Pancreas (tissue), 10 donors: ENCODE data around the gene NMNAT3. TPM values are rescaled to one million over a fixed set of nuclear protein-coding genes. Genes with fewer than 3 reads are reported as not detected.

Experiments used
- ATAC-seq, 4 donors: fragments of 200-7000 bp; cut with Tn5 transposase; one replicate each; pipeline versions ENCODE4 v1.8.0 to v1.9.1; 2020; ENCODE audit warnings: mild to moderate bottlenecking in 4 of 4, moderate library complexity in 4 of 4
- DNase-seq, 6 donors: peaks; one replicate each; pipeline ENCODE4 v3.0.0-alpha.2; 2020
- FAIRE-seq: peaks from 2 replicates; lab custom pipeline; 2012; peaks lifted over from hg19 to GRCh38; lab: Jason Lieb, UNC
- H3K27ac ChIP-seq, 4 donors: fragments of 200-600 bp; sonication (generic); 1 replicate in 3 of 4; 2 replicates in 1 of 4; pipeline versions ENCODE4 v1.5.0 to v1.8.0; 2020
- H3K27me3 ChIP-seq, 4 donors: fragments of 200-600 bp; one replicate each; pipeline ENCODE4 v1.8.0; 2021
- H3K36me3 ChIP-seq, 3 donors: fragments of 200-600 bp; sonication (generic) in 1 of 3; one replicate each; pipeline versions ENCODE4 v1.5.0 to v1.8.0; 2020 to 2021
- H3K4me1 ChIP-seq, 3 donors: fragments of 200-600 bp; one replicate each; pipeline ENCODE4 v1.8.0; 2021
- H3K4me3 ChIP-seq, 4 donors: fragments of 200-600 bp; sonication (generic) in 2 of 4; one replicate each; pipeline versions ENCODE4 v1.5.0 to v1.8.0; 2020 to 2021
- H3K9me3 ChIP-seq, 4 donors: fragments of 200-600 bp; one replicate each; pipeline ENCODE4 v1.8.0; 2021
- CTCF ChIP-seq, 4 donors: fragments of 200-600 bp; sonication (generic) in 3 of 4; IDR thresholded peaks; one replicate each; pipeline versions ENCODE4 v1.5.0 to v1.8.0; 2021; ENCODE audit warnings: antibody characterized with exemption in 4 of 4
- WGBS, 2 donors: extraction: QIAGEN DNeasy Blood & Tissue Kit; methylation state at CpG; one replicate each; pipeline ENCODE4 v1.1.7; 2013; 5-methylcytosine and 5-hydroxymethylcytosine counted together
- intact Hi-C, 3 donors: fragments of 100-400 bp; cut with DNase I; formaldehyde crosslinking; loops; one replicate each; pipeline versions ENCODE4 v1.11.1 to v1.14.2; 2022
- polyA plus RNA-seq, 2 donors: library from polyadenylated mRNA; stranded (reverse); fragments of 200-250 nt; gene quantifications; one replicate each; pipeline ENCODE4 v1.2.3, GENCODE V29; 2013
- total RNA-seq, 6 donors: library from RNA; stranded (reverse); fragmentation: NEBNext Ultra II Directional in 4 of 6; extraction: Animal tissue kit (Norgen Biotek cat#: 25700) in 4 of 6; gene quantifications; one replicate each; pipeline versions ENCODE4 v1.2.1 to v1.2.4, GENCODE V29; 2021 to 2023
- donor health status: healthy with polysubstance abuse.
- donor health status: DM: no; HTN: no; CAD: no; lungs with moderate emphysema.
- donor health status: DM: no; HTN: no; CAD: no.
- donor health status: control.
- donor health status: control.
- donor health status: Bipolar disorder and iron deficiency.
- donor health status: DM: yes; HTN: yes; CAD: no.
- donor health status: DM: no; HTN: no; CAD: no.
- donor health status: DM: no; HTN: no; CAD: no.
- donor health status: DM: yes; HTN: yes; CAD: no.

NMNAT3 gene
- total and polyA plus RNA-seq, 8 donors, result 4.5 to 10.6 (median 7.0) TPM

- Histone ChIP-seq H3K36me3 (no peaks in the 10 kb centered on the region), H3K4me3 (no peak overlapping the region), H3K27me3 (no peaks in the 10 kb centered on the region), H3K9me3 (no peaks in the 10 kb centered on the region), H3K4me1 (no peaks in the 10 kb centered on the region), H3K27ac (no peak overlapping the region)
- FAIRE-seq (no peak), ATAC-seq (no peak), DNase-seq (no peak)
- 0 to 98% methylated on average over 1 of the region's 1 CpG for WGBS, 2 donors
- no peak for TF ChIP-seq CTCF (IDR thresholded peaks at IDR 0.05)
- intact Hi-C loops, result no loop called here
These were observed 17.5 kb downstream of the NMNAT3 start for GRCh38 chr3:139660269-139660668.

DNA sequence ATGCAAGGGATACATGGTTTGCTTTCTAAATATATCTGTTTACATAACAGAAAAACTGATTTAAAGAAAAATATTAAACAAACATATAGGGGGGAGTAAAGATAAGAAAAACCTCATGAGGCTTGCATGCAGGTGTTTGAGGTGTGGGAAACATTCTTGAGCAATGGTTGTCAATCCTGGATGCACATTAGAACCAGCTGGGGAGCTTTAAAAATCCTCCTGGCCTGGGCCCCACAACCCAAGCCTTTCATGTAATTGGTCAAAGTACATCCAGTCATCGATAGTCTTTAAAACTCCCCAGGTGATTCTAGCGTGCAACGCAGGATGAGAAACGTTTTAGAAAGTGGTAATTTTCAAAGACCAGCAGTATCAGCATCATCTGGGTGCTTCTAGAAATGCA is 18.3 kb downstream of the NMNAT3 start:
- H3K4me1 ChIP-seq, result peaks cover 0 to 2% (median 0%) of the 10 kb centered on the region in 3 donors
- ATAC-seq (no peak), DNase-seq (no peak), FAIRE-seq (no peak)
- intact Hi-C loops, result no loop called here
- no peak for TF ChIP-seq CTCF (IDR thresholded peaks at IDR 0.05)
- H3K36me3 ChIP-seq, result no peaks in the 10 kb centered on the region
- WGBS, 2 donors, result 71 to 77% methylated on average over 4 of the region's 4 CpGs
- no peaks in the 10 kb centered on the region for H3K9me3 ChIP-seq
- H3K27me3 ChIP-seq, result no peaks in the 10 kb centered on the region
- H3K4me3 ChIP-seq, result no peak overlapping the region
- no peak overlapping the region for H3K27ac ChIP-seq

DNA sequence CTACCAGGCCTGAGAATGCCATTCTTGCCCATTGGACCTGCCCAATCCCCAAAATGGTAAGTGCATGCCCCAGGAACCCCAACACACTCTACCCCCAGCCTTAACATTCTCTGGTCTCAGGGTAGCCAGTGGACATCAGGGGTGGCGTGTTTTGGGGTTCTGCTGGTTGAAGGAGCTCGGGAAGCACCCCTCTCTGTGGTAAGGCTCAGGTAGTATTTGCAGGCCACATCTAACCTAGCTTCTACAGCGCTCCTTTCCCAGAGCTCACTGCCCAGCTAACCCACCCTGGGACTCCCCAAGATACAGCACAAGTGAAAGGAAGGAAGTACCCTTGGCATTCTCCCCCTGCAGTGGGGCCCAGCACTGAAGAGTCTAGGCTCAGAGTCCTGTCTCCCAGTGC is 19.8 kb downstream of the NMNAT3 start:
- intact Hi-C loops, result no loop called here
- H3K27me3 ChIP-seq, result no peaks in the 10 kb centered on the region
- no peak overlapping the region for H3K27ac ChIP-seq
- 95 to 100% methylated on average over 3 of the region's 3 CpGs for WGBS, 2 donors
- DNase-seq (no peak), FAIRE-seq (no peak), ATAC-seq (no peak)
- no peaks in the 10 kb centered on the region for H3K9me3 ChIP-seq
- H3K36me3 ChIP-seq, result no peaks in the 10 kb centered on the region
- TF ChIP-seq CTCF (IDR thresholded peaks at IDR 0.05), result no peak
- H3K4me3 ChIP-seq, result no peak overlapping the region
- H3K4me1 ChIP-seq, result peaks cover 0 to 4% (median 0%) of the 10 kb centered on the region in 3 donors

- DNase-seq, result no peak
- Histone ChIP-seq H3K4me3 (no peak overlapping the region), H3K27me3 (no peaks in the 10 kb centered on the region), H3K36me3 (no peaks in the 10 kb centered on the region), H3K27ac (no peak overlapping the region), H3K4me1 (peaks cover 0 to 4% (median 0%) of the 10 kb centered on the region in 3 donors), H3K9me3 (no peaks in the 10 kb centered on the region)
- TF ChIP-seq CTCF (IDR thresholded peaks at IDR 0.05), result no peak
- 99 to 100% methylated on average over 3 of the region's 3 CpGs for WGBS, 2 donors
- no peak for FAIRE-seq
- intact Hi-C loops, result no loop called here
- no peak for ATAC-seq
These were observed 20.3 kb downstream of the NMNAT3 start for GRCh38 chr3:139657434-139657833.

GRCh38 chr3:139655909-139656595 is 21.7 kb downstream of the NMNAT3 start:
- intact Hi-C loops, result no loop called here
- Histone ChIP-seq H3K36me3 (no peaks in the 10 kb centered on the region), H3K27me3 (no peaks in the 10 kb centered on the region), H3K4me1 (peaks cover 0 to 4% (median 0%) of the 10 kb centered on the region in 3 donors), H3K27ac (no peak overlapping the region), H3K4me3 (no peak overlapping the region), H3K9me3 (no peaks in the 10 kb centered on the region)
- DNase-seq (no peak), ATAC-seq (peak in 2 of 4 donors; percentile 47 to 55), FAIRE-seq (no peak)
- 79 to 84% methylated on average over 4 of the region's 4 CpGs for WGBS, 2 donors
- no peak for TF ChIP-seq CTCF (IDR thresholded peaks at IDR 0.05)
